SK-N-SH (cell line): ENCODE measurements around the gene MAN2A1.

Experiments used
- RCOR1 ChIP-seq: fragments of 150-350 bp; IDR thresholded peaks from 2 replicates; pipeline ENCODE4 v1.6.1; 2017; ENCODE audit warnings: antibody characterized with exemption, low read length
- REST ChIP-seq: IDR thresholded peaks from 2 replicates; pipeline ENCODE4 v1.6.1; 2012; ENCODE audit warnings: mild to moderate bottlenecking, low read depth, low read length, moderate library complexity
- TEAD4 ChIP-seq: IDR thresholded peaks from 2 replicates; pipeline ENCODE4 v1.4.0; 2012; ENCODE audit warnings: mild to moderate bottlenecking, borderline replicate concordance; ENCODE audit not compliant: insufficient read depth

GRCh38 chr5:109819878-109820277 lies 130.2 kb downstream of the MAN2A1 start:
- no peak for TF ChIP-seq RCOR1
- TF ChIP-seq REST = no peak
- TF ChIP-seq TEAD4 = no peak
